Prostate gland (tissue), 2 donors: ENCODE data around the gene CYP19A1.

Source experiments
- POLR2A ChIP-seq: fragments of 450-650 bp; IDR thresholded peaks from one replicate; pipeline ENCODE4 v1.6.1; 2016; ENCODE audit warnings: antibody characterized with exemption, mild to moderate bottlenecking
- POLR2AphosphoS5 ChIP-seq: sonication (generic); formaldehyde crosslinking; IDR thresholded peaks from one replicate; pipeline ENCODE4 v1.6.1; 2017; ENCODE audit warnings: antibody characterized with exemption
- TF ChIP-seq, protein P1 (sequence below), 4 experiments: fragments of 200-600 bp in 2 of 4; fragments of 450-650 bp in 2 of 4; sonication (generic) in 2 of 4; IDR thresholded peaks; 1 replicate in 3 of 4; 2 replicates in 1 of 4; pipeline ENCODE4 v1.5.1; 2016 to 2019; ENCODE audit warnings: antibody characterized with exemption in 4 of 4, mild to moderate bottlenecking in 2 of 4, moderate library complexity in 2 of 4

DNA sequence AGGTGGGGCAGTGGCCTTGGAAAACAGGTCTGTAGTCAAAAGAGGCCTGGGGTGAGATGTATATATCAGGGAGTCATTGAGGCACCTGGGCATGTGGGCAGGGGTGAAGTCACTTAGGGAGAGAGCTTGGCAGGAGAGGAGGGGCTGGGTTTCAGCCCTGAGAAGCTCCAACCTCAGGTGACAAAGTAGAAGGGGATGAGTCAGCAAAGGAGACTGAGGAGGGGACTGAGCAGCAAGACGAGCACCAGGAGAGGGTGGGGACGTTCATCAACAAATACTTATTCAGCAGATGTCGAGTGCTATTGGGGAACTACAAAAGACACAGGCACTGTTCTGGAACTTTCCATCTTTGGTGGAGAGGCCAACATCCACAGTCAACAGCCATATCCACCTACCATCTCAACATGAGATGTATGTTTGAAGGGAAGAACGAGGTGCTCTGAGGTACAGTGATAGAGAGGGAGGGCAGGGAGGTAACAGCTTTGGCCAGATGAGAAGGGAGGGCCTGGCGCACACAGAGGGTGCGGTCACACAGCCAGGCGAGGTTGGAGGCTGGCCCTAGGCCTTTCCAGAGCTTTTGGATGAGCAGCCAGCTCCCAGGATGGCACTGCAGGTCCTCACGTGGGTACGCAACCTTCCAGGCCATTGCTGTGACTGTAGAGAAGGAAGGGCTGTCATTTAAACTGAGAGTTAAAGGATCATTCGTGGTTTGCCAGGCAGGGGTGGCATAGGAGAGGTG is 48.7 kb upstream of the CYP19A1 start:
- TF ChIP-seq POLR2AphosphoS5 (no peak), POLR2A (no peak)
- TF ChIP-seq, protein P1, sequence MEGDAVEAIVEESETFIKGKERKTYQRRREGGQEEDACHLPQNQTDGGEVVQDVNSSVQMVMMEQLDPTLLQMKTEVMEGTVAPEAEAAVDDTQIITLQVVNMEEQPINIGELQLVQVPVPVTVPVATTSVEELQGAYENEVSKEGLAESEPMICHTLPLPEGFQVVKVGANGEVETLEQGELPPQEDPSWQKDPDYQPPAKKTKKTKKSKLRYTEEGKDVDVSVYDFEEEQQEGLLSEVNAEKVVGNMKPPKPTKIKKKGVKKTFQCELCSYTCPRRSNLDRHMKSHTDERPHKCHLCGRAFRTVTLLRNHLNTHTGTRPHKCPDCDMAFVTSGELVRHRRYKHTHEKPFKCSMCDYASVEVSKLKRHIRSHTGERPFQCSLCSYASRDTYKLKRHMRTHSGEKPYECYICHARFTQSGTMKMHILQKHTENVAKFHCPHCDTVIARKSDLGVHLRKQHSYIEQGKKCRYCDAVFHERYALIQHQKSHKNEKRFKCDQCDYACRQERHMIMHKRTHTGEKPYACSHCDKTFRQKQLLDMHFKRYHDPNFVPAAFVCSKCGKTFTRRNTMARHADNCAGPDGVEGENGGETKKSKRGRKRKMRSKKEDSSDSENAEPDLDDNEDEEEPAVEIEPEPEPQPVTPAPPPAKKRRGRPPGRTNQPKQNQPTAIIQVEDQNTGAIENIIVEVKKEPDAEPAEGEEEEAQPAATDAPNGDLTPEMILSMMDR (IDR thresholded peaks at IDR 0.05), result no peak
